KOPT-K1 (cell line): ENCODE data around the gene STEAP3.

ENCODE experiments used
- H3K27ac ChIP-seq: fragments of 200-600 bp; sonication (generic); 2 replicates; pipeline ENCODE4 v1.5.1; 2016; ENCODE audit warnings: antibody characterized with exemption, mild to moderate bottlenecking, low read depth, low read length; ENCODE audit not compliant: poor library complexity, severe bottlenecking
- H3K36me3 ChIP-seq: fragments of 200-600 bp; sonication (generic); 2 replicates; pipeline ENCODE4 v1.5.1; 2017; ENCODE audit warnings: antibody characterized with exemption, mild to moderate bottlenecking, low read length, moderate library complexity; ENCODE audit not compliant: insufficient read depth
- H3K9me3 ChIP-seq: fragments of 200-600 bp; sonication (generic); 2 replicates; pipeline ENCODE4 v1.5.1; 2017; ENCODE audit warnings: antibody characterized with exemption, low read length, mild to moderate bottlenecking; ENCODE audit not compliant: insufficient read depth, poor library complexity, severe bottlenecking

STEAP3 gene, protein sequence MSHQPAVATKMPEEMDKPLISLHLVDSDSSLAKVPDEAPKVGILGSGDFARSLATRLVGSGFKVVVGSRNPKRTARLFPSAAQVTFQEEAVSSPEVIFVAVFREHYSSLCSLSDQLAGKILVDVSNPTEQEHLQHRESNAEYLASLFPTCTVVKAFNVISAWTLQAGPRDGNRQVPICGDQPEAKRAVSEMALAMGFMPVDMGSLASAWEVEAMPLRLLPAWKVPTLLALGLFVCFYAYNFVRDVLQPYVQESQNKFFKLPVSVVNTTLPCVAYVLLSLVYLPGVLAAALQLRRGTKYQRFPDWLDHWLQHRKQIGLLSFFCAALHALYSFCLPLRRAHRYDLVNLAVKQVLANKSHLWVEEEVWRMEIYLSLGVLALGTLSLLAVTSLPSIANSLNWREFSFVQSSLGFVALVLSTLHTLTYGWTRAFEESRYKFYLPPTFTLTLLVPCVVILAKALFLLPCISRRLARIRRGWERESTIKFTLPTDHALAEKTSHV

DNA sequence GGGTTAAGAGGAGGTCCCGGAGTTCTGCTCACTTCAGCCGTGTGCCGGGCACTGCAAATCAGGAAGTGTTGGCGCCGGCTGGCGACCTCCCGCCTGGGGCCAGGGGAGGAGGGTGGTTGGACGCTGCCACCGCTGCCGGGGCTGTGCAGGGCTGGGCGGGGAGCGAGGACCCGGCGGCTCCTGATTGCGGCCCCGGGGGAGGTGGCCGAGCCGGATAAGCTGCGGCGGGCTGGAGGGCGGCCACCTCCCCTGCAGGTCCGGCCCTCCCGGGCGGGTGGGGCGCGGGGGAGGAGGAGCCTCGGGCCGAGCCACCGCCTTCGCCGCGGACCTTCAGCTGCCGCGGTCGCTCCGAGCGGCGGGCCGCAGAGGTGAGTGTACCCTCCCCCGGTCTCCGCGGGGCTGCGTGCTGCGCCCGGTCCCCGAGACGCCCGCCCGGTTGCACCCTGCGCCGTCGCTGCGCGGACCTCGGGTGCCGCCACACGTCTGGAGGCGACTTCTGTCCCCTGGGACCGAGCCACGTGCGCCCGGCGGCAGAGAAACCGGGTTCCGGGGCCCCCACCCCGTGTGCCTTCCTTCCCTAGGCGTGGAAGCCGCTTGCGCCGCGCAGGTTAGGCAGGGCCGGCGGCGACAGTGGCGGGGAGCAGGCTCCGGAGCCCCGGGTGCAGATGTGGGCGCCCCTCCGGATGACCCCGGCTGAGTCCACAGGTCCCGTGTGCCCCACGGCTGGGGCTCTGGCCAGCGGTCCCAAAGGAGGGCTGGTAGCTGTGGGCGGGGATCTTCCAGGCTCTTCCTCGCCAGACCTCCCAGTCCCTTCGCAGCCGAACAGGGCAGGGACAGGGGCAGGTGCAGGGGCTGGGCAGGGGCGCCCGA is at the start of gene STEAP3:
STEAP3 (plus strand) TSS at position 314 of the 870 bp plus-strand sequence. CDS start 7,179 bp downstream, outside the sequence.
- no peak within 1 kb of the TSS for H3K27ac ChIP-seq

DNA sequence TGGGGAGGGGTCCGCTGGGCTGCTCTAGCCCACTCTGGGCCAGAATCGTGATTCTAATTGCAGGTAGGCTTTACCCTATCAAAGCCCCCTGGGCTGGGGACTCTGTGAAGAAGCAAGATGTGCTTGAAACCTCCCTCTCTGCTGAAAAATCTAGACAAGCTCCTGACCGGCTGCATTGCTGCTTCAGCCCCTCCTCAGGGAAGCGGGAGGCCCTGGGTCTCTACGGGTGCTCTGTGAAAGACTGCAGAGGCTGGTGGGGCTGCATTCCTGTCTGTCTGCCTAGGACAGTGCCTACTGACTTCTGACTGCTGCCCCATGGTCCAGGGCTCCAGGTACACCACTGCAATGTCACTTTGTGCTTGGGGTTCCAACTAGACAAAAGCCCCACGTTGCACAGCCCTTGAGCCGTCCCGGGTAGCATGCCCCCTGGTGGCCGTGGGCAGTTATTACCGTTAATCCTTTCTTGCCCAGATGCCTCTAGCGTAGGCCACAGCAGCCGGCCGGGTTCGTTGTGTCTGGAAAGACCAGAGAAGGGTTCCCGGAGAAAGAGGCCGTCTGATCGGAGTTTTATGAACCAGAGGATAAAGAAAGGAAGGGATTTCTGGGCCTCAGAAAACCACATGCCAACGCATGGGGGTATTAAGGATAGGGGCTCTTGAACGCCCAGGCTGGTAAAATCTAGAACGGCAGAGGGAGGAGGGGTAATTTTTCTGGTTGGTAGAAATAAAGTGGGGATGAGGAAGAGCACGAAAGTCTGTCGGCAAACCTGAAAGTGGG is 49.2 kb upstream of the STEAP3 start:
- Histone ChIP-seq H3K27ac (no peak overlapping the region), H3K36me3 (no peaks in the 10 kb centered on the region), H3K9me3 (no peaks in the 10 kb centered on the region)

More for the DNA sequence above, at the start of gene STEAP3:
- H3K36me3 ChIP-seq: no peaks in the 10 kb centered on the region
- H3K9me3 ChIP-seq: no peaks in the 10 kb centered on the region

DNA sequence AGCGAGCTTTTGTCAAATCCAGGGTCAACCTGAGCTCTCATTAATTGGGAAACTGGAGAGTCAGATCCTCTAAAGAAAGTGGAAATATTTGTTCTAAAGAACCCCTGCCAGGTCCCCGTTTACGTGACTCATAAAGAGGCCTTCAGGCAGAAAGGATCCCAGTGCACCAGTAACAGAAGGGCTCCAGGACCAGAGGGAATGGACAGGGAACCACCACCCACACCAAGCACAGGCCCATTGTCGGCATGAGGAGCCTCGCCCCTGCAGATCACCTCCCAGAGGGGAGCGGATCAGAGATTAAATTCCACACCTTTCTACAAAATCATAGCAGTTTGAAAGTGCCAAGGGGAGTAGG is 48.7 kb upstream of the STEAP3 start:
- Histone ChIP-seq H3K27ac (no peak overlapping the region), H3K9me3 (no peaks in the 10 kb centered on the region), H3K36me3 (no peaks in the 10 kb centered on the region)

DNA sequence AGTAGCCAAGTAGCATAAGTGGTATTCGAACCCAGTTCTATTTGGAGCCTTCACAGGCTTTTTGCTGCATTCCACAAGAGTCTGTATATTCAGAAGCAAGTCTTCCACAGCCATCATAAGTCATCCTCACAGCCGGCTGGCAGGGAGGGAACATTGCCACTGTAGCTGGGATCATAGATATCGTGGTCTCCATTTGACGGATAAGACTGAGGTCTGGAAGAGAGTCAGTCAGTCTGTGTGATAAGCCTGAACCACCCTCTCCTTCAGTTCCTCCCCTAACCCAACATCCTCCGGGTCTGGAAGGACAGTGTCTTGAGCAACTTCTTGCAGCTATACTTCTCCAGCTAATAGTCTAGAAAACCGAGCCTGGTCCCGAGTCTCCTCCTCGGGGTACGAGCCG is 48.1 kb upstream of the STEAP3 start:
- H3K9me3 ChIP-seq: no peaks in the 10 kb centered on the region
- no peak overlapping the region for H3K27ac ChIP-seq

DNA sequence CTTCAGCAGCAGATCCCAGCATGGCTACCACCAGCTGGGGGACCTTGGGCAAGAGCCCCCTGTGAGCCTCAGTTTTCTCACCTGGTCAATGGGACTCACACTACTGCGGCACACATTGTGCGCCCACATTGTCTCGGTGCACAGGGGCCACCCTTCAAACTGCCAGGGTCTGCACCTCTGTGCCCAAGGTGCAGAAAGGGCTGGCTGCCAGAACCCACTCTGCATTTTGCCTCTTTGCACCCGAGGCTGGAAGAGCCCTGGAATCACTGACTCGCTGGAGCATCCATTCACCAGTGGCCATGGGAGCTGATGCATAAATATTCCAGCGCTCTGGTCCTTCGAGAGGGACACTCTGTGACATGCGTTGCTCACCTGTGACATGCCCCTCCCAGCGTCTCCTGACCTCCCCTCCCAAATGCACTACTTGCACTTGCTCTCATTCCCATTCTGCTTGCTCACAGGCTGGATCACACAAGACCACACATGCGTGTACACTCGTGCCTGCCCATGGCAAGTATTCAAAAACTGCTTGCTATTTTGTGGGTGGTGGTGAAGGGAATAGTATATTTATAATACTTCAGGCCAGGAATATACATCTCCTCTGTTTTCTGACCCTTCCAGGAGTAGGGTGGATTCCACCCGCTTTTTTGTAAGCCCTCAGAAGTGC is 46.3 kb upstream of the STEAP3 start:
- H3K9me3 ChIP-seq: no peaks in the 10 kb centered on the region
- no peaks in the 10 kb centered on the region for H3K36me3 ChIP-seq
- no peak overlapping the region for H3K27ac ChIP-seq

More for the DNA sequence above, 48.1 kb upstream of the STEAP3 start:
- H3K36me3 ChIP-seq: no peaks in the 10 kb centered on the region

DNA sequence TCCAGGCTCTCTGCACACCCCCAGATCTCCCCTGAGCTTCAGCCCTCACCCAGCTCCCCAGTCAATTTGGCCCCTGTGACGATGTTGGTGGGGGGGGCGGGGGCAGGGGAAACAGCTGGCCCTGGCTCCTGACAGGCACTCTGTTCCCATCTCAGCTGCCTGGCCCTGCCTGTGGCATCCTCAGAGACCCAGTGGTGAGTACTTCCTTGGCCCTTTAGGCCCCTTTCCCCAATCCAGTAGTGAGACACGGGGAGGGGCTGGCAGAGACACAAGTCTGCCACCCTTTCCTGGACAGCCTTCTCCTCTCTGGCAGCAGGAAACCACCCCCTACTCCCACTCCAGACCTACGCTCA is 45.8 kb upstream of the STEAP3 start:
- Histone ChIP-seq H3K36me3 (no peaks in the 10 kb centered on the region), H3K27ac (no peak overlapping the region), H3K9me3 (no peaks in the 10 kb centered on the region)

DNA sequence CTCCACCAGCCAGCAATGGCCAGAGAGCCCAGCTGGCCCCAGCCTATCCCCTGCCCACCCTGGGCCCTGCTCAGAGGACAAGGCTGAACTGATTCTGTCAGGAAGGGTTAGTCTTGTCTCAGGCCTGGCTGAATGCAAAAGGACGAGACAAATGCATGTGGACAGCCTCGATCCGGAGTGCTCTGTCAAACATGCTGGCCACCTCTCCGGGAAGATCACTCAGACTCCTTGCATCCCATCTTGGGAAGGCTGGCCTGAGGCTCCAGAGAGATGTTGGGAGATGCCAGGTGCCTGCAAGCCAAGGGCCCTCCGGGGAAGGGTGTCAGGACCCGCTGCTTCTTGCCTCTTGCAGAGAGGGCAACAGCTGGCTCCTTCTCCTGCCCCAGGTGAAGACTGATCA is 44.9 kb upstream of the STEAP3 start:
- H3K27ac ChIP-seq: no peak overlapping the region
- H3K9me3 ChIP-seq: no peaks in the 10 kb centered on the region
- H3K36me3 ChIP-seq: no peaks in the 10 kb centered on the region

DNA sequence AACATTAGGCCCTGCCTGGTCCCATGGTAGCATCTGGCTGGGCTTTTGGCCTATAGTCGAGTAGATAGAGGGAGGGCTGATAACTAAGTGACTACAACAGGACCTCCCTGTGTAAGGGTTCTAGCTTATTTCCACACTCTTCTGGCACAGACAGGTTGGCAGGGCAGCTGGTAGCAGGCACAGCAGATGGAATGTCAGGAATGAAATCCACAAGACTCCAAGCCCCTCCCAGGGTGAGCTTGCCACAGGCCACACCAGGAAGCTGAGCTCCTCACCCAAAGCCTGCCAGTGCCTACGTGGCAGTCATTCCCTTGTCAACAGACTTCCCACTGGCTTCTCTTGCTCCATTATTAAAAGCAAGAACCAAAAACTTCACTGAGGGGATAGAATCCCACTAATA is 44.4 kb upstream of the STEAP3 start:
- no peak overlapping the region for H3K27ac ChIP-seq
- H3K9me3 ChIP-seq: no peaks in the 10 kb centered on the region
- H3K36me3 ChIP-seq: no peaks in the 10 kb centered on the region

DNA sequence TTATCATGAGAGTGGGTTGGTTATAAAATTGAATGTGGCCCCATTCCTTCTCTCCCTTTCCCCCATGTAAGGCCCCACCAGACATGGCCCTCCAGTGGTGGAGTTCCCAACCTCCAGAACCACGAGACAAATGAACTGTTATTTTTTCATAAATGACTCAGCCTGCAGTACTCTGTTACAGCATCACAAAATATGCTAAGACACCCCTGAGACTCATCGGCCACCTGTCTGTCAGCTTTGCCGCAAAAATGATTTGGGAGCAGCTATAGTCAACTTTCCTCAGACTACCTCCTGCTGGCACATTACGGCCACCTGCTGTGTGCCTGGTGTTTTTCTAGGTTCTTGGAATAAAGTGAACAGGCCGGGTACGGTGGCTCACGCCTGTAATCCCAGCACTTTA is 43.6 kb upstream of the STEAP3 start:
- Histone ChIP-seq H3K36me3 (no peaks in the 10 kb centered on the region), H3K9me3 (no peaks in the 10 kb centered on the region), H3K27ac (no peak overlapping the region)

DNA sequence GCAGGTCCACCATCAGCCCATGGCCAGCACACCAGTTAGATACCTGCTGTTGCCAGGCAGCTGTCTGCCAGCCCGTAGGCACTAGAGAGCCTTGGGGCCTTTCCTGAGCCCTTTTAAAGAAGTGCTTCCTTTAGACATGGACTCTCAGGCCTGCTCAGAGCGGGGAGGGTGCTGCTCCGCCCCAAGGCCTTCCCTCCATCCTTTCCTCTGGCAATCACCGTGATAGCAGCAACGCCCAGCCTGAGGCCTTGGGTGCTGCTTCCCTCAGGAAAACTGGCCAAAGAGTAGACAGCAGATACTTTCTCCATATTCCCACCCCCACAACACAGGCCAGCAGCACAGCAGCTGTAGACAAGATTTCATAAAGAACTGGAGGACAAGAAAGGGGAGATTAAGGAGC is 42.7 kb upstream of the STEAP3 start:
- Histone ChIP-seq H3K9me3 (no peaks in the 10 kb centered on the region), H3K27ac (no peak overlapping the region), H3K36me3 (no peaks in the 10 kb centered on the region)

DNA sequence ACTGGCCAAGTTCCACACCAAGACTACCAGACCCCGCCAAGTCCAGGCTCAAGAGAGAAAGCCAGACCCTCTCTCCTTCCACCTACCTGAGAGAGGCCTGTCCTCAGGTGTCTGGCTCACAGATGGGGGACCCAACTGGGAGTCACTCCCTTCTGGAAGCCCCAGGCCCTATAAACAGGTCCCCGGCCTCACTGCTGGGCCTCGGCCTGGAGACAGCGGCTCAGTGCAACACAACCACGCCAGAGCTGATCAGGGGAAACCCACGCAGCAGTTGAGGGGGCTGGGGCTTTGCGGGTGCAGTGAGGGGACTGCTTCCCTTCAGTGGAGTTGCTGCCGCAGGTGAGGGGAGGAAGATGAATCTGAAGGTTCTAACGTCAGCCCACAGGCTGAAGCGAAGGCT is 42.2 kb upstream of the STEAP3 start:
- H3K36me3 ChIP-seq: no peaks in the 10 kb centered on the region
- no peak overlapping the region for H3K27ac ChIP-seq
- H3K9me3 ChIP-seq: no peaks in the 10 kb centered on the region

DNA sequence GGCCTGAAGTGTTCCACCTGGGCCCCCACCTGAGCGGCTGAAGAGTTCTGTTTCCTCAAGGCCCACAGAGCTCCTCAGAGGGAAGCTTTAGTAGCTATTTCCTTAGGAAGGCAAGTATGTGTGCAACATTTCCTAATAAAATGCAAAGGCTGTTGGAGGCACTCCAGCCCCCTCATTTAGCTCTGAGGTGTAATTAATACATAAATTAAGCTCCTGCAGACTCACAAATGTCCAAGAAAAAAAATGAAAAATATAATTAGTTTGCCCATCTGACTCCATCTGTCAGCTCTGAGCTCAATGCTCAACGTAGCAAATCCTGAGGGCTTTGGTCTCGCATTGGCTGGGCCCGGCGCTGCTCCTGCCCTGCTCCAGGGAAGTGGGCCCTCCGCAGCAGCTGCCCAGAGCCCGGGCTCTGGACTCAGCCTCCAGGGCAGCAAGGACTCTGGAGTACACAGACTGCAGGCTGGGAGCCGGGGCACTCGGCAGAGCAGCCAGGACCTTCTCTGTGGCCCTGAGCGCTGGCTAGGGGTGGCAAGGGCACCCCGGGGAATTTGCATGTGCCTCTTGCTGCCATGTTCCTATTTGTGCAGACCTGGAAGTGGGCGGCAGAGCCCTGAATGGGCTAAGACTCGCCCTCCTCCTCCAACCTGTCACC is 41.7 kb upstream of the STEAP3 start:
- Histone ChIP-seq H3K27ac (no peak overlapping the region), H3K9me3 (no peaks in the 10 kb centered on the region), H3K36me3 (no peaks in the 10 kb centered on the region)

DNA sequence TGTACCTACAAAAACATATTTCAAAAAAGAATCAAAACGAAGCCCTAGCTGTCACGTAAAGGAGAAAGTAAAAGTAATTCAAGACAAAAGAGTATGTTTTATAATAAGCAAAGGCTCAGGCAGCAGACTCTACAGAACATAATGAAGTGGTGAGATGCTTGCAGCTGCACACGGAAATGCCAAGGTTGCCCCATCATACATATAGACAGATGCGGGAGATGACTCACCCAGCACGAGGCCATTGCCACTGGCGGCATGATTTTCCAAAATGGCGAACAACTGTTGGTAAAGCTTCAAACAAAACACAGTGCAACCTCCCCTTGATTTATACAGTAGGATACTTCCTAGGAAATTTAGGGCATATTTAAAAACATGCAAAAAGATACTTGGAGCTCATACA is 39.1 kb upstream of the STEAP3 start:
- Histone ChIP-seq H3K27ac (no peak overlapping the region), H3K9me3 (no peaks in the 10 kb centered on the region), H3K36me3 (no peaks in the 10 kb centered on the region)
